ENCODE data around the gene PDE4D.

DNA sequence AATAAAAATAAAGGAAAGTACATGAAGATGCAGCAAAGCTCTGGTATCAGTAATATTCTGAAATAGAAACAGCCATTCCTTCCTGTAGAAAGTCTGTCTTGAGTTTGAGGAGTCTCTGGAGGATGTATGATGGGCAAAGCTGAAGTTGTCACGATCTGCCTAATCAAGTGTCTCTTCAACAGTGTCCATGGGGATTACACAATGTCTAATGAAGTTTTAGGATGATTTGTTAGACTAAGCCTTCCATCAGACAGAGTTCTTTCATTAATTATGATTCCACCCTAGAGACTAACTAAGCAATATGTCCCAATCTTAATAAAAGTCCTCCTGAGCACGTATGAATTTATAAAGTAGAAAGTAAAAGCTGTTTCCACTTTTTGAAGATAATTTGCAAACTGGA lies 26.9 kb downstream of the PDE4D start:
- TF ChIP-seq, protein P1, sequence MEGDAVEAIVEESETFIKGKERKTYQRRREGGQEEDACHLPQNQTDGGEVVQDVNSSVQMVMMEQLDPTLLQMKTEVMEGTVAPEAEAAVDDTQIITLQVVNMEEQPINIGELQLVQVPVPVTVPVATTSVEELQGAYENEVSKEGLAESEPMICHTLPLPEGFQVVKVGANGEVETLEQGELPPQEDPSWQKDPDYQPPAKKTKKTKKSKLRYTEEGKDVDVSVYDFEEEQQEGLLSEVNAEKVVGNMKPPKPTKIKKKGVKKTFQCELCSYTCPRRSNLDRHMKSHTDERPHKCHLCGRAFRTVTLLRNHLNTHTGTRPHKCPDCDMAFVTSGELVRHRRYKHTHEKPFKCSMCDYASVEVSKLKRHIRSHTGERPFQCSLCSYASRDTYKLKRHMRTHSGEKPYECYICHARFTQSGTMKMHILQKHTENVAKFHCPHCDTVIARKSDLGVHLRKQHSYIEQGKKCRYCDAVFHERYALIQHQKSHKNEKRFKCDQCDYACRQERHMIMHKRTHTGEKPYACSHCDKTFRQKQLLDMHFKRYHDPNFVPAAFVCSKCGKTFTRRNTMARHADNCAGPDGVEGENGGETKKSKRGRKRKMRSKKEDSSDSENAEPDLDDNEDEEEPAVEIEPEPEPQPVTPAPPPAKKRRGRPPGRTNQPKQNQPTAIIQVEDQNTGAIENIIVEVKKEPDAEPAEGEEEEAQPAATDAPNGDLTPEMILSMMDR (IDR thresholded peaks at IDR 0.05; ENCODE audit: insufficient read depth, low read depth, low read length) = no peak
- no peak for TF ChIP-seq EZH2 (IDR thresholded peaks at IDR 0.05; ENCODE audit: insufficient read depth, low read length)

Measured in astrocyte (in vitro differentiated cells and primary cell).